Measurements from ENCODE around the gene KIF7.

KIF7 gene

GRCh38 chr15:89668171-89668570, 12.9 kb upstream of the KIF7 start:
- DNase-seq = no peak

- no peak for DNase-seq
Observed at GRCh38 chr15:89667706-89667960, 12.4 kb upstream of the KIF7 start.

DNA sequence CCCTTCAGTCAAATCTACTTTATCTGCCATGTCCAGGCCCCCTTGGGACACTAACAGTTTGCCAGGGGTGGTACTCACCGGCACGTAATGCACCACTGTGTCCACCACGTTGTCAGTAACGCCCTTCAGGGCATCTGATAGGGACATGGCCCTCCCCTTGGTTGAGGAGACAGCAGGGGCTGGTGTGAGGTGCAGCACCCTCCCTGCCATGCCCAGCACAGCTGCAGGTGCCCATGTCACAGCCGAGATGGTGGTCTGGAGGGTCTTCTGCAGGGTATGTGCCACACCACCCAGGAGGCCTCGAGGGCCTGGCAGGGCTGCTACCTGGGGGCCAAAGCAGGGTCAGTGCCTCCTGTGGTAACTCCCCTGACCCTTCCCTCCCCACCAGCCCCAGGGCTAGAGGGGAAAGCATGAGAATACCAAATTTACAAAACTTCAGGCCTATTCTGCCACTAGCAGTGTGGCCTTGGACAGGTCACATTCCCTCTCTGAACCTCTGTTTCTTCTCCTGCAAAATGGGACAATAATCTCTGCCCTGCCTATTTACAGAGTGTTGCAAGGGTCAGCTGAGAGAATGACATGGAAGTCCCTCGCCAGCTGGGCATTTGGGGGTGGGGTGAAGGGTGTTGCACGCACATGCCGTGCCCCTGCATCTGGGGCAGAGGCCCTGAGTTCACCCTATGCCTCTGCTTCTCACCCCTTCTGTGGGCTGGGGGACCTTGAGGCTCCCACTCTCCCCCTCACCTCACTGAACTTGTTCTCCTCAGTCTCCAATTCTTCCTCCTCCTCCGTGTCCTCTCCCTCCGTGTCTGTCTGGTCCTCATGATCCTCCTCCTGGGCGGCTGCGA, 11.8 kb upstream of the KIF7 start:
- DNase-seq = no peak

DNA sequence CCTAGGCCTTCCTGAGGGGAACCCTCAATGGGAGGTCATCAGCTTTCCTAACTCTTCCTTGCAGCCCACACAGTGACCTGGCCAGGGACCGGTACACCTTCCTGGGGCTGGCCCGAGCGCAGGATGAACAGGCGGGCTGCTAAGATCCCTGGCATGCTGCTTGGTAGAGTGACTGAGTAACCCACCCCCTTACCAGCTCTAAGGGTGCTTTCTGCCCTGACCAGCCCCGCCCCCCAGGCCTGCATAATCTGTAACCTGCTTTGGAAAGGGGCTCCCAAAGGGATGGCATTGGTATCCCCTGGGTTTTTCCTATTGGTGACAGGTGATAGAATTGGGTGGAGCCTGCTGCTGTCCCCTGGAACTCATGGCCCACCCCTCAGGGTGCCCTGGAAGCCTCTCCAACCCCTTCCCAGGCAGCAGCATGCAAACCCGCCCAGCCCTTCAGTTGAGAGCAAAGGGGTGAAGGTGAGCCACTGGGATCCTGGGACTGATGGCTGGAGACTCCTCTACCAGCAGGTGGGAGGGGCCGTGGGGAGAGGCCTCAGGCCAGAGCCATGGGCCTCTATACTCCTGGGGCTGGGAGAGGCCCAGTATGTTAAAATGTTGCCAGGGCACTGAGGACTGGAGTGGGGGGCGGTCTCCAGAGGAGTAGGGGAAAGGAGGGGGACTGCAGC, 11.1 kb upstream of the KIF7 start:
- DNase-seq = peak; percentile 22

- DNase-seq = peak; percentile 71
Observed at GRCh38 chr15:89665449-89666181, 10.3 kb upstream of the KIF7 start.

- DNase-seq = peak; percentile 76
Observed at GRCh38 chr15:89664441-89665350, 9.4 kb upstream of the KIF7 start.

DNA sequence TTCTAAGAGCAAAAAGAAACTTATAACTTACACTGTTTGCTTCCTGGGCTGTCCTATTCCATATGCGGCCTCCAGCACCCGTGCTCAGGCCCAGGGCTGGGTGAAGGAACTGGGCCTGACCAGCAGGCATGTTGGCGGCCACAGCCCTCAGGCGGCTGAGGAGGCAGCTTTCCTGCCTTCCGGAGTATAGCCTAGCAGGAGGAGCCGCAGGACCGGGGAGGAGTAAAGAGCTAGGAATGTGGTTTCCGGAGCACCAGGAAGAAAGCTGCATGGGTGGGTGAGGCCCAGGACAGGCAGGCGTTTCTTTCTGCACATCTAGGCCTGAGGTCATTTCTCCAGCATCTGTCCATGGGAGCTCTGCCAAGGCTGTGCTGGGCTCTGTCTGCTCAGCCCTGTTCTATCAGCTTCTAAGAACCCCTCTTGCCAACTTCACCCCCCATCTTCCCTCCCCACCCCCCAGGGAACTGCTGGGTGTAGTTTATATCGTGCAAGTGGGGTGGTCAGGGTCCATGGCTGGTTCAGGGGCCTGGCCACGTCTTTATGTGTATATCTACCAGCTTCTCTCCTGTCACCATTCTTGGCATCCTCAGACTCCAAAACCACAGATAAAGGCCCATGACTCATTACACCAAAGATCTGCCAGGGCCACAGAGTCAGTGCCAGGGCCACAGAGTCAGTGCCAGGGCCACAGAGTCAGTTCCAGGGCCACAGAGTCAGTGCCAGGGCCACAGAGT, 7.8 kb upstream of the KIF7 start:
- DNase-seq = no peak

DNA sequence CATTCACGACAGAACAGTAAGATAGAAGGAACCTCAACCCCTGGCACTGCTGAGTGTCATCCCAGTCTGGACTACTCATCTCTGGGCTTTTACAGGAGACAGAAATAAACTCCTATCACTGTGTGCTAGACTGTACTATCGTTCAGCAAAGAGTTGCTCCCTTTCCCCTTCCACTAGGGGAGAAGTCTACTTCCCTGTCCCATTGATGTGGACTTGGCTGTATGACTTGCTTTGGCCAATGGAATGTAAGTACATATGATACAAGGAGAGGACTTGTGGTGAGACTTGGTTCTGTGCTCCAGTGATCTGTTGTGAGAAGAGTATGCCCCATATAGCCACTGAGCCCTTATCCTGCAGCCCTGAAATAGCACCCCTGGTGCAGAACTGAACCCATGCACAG, 5.3 kb upstream of the KIF7 start:
- DNase-seq = no peak

DNA sequence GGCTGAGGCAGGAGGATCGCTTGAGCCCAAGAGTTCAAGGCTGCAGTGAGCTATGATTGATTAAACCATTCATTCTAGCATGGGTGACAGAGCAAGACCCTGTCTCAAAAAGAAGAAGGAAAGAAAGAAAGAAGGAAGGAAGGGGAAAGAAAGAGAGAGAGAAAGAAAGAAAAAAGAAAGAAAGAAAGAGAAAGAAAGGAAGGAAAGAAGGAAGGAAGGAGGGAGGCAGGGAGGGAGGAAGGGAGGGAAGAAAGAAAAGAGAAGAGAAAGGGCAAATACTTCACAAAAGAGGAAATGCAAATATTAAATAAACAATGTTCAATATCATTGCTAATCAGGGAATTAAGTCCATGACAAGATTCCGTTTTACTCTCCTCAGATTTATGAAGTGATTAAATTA, 4.0 kb upstream of the KIF7 start:
- no peak for DNase-seq

DNA sequence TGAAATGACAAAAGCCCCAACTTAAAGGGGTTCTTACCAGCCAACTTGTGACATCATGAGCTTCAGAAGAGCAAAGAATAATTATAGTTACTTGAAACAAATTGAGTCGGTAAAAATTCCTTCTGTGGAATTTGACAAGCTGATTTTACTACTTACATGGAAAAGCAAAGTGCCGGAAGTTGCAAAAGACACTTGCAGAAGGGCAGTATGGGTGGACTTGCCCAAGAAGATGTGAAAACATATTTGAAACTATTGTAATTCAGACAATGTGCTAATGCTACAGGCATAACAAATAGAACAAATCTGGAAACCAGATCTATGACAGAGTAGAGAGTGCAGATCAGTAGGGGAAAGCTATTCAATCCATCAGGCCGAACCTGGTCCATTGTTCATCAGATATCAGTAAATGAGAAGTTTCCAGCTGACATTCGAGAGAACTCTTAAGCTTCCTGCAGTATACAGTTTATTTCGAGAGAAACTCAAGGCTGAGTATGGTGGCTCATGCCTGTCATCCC, 2.5 kb upstream of the KIF7 start:
- DNase-seq = no peak

GRCh38 chr15:89656116-89656815, 999 bp upstream of the KIF7 start:
- no peak for DNase-seq

DNA sequence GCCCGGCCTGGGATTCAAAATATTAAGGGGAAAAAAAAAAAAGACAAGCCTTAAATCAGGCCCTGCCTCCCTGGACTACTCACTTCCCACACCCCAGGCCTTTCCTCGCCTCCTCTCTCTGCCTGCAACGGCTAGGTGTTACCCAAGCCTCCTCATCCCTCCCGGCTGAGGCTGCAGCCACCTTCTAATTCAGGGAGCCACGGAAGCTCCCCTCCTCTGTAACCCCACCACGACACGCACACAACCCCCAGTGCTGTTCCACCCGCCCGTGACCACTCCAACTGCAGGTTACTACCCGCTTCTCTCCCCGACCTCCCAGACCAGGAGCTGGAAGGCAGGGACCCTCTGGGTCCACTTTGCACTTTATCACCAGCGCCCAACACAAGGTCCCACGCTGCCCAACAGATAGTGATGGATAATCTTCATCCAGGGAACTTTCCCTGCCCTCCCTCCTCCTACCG, 936 bp downstream of the KIF7 start:
- DNase-seq = no peak

DNA sequence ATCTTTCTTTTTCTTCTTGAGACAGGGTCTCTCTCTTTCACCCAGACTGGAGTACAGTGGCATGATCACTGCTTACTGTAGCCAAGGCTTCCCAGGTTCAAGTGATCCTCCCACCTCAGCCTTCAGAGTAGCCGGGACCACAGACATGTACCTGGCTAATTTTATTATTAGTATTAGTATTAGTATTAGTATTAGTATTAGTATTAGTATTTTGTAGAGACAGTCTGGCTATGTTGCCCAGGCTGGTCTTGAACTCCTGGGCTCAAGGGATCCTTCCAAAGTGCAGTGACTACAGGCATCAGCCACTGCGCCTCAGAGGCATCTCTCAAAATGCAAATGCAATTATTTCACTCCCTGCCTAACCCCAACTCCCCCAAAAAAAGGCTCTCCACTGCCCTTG, 1.7 kb downstream of the KIF7 start:
- no peak for DNase-seq

GRCh38 chr15:89652666-89653065, 2.6 kb downstream of the KIF7 start:
- no peak for DNase-seq

DNA sequence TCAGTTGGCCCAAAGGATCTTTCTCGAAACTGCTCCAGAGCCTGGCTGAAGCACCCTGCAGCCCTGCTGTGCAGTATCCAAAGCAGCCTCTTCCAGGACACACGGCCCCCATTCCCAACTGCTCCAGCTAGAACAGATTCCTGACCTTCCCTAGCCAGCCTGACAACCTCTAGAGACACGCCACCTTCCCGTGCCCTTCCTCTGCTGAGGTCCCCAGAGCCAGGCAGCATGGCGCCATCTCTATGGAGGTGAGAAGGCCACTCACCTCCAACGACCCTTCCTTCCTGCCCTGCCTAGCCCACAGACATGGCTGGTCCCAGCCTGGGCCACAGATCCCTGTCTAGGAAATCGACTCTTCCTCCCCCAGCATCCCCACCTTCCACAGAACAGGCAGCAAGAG, 3.1 kb downstream of the KIF7 start:
- DNase-seq = no peak

GRCh38 chr15:89649716-89650115, 5.6 kb downstream of the KIF7 start:
- no peak for DNase-seq

DNA sequence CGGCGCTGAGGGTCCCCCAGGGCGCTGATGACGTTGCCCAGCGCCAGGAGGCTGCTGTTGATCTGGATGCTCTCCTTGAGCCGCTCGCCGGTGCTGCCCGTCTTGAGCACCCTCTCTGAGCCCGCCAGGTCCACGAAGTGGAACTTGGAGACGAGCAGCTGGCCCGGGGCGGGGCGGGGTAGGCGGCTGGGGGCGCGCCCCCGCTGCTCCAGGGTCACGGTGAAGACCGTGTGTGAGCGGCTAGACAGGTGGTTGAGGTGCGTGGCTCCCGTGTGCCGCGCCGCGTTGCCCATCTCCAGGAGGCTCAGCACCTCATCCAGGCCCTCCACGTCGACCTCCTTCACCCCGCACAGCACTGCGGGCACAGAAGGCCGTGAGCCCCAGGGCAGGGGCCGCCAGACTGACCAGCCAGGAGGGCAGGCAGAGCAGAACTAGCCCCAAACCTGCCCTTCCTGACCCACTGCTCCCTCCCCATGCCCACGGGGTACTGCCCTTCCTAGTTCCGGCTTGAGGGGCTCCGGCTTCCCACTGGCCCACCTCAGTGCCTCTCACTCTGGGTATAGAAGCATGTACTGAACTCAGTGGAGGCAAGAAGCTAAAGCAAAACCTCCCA, 6.1 kb downstream of the KIF7 start:
- no peak for DNase-seq

GRCh38 chr15:89648106-89649012, 6.9 kb downstream of the KIF7 start:
- no peak for DNase-seq

- DNase-seq = peak; percentile 74
Observed at GRCh38 chr15:89647191-89647851, 7.9 kb downstream of the KIF7 start.
